ENCODE measurements around the gene NPRL2.

Gene NPRL2

GRCh38 chr3:50350527-50351322, at the start of gene NPRL2, which contains the start of gene CYB561D2:
TSS of gene NPRL2 (minus strand) at chr3:50350775. CDS start at chr3:50350652, 123 bp downstream.
TSS of gene CYB561D2 (plus strand) at chr3:50350862. CDS start at chr3:50351434, 572 bp downstream.
- peak; percentile 100 for DNase-seq (ENCODE audit: low read depth, low spot score)

- DNase-seq (ENCODE audit: low read depth, low spot score): no peak
Measured at GRCh38 chr3:50396502-50396901, 45.9 kb upstream of the NPRL2 start.

GRCh38 chr3:50395070-50395860, 44.7 kb upstream of the NPRL2 start:
- DNase-seq (ENCODE audit: low read depth, low spot score): no peak

DNA sequence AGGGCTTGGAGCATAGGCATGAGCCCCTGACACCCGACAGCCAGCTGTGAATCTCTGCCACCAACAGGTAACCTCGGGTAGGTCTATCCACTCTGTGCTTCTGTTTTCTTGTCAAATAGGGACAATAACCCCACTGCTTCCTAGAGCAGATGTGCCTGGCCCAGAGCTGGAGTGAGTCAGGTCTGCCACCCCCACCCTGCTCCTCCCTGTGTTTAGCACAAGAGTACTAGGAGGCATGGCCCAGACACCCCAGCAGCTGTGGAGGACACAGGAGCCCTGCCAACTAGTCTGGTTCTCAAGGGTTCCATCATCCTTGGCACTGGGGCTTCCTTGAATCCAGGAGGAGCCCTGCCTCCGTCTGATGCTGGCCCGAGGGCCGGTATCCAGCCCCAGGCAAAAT, 42.5 kb upstream of the NPRL2 start:
- DNase-seq (ENCODE audit: low read depth, low spot score): no peak

- DNase-seq (ENCODE audit: low read depth, low spot score): no peak
Measured at GRCh38 chr3:50392101-50392715, 41.6 kb upstream of the NPRL2 start.

GRCh38 chr3:50390508-50391224, 40.1 kb upstream of the NPRL2 start:
- no peak for DNase-seq (ENCODE audit: low read depth, low spot score)

DNA sequence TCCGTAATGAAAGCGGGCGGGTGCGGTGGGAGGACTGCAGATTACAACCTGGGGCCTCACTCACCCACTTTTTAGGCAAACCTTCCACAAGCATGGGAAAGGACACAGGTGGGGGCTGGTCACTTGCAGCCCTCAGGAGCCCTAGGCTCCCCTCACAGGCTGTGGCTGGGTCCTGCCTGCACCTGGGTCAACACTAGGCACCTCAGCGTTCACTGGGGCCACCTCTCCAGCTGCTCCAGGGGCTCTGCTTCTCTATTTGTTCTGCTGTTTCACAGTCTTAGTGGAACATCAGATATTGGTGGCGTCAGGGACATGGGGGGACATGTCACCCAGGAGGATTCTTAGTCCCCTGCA, 38.8 kb upstream of the NPRL2 start:
- no peak for DNase-seq (ENCODE audit: low read depth, low spot score)

DNA sequence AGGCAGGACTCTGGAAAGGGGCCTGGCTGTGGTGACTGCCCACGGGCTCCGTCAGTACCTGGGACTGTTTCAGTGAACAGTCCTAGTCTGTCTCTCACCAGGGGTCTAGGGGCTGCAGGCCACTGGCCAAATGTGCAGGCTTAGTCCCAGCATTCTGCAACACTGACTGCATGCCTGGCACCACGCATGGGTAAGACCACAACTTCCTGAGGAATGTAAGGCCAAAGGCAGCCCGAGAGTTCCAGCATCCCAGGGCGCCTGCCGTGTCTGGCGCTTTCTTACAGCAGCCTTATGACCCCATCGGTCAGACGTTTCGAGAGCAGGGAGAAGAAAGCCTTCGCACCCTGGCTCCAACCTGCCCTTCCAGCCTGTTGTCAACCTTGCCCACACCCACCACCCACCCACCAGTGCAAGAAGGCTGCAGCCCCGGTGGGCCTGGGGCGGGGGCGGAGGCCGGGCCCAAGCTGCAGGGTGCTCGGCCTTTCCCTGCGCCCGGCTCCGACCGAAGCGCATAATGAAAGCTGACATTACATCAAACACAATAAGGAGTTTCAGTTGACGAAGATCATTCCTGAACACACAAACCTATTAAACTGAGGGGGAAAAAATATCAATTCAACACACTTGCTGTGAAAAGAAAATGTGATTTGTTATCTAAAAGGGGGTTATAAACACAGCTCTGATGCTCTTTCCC, 38.3 kb upstream of the NPRL2 start:
- DNase-seq (ENCODE audit: low read depth, low spot score): no peak

DNA sequence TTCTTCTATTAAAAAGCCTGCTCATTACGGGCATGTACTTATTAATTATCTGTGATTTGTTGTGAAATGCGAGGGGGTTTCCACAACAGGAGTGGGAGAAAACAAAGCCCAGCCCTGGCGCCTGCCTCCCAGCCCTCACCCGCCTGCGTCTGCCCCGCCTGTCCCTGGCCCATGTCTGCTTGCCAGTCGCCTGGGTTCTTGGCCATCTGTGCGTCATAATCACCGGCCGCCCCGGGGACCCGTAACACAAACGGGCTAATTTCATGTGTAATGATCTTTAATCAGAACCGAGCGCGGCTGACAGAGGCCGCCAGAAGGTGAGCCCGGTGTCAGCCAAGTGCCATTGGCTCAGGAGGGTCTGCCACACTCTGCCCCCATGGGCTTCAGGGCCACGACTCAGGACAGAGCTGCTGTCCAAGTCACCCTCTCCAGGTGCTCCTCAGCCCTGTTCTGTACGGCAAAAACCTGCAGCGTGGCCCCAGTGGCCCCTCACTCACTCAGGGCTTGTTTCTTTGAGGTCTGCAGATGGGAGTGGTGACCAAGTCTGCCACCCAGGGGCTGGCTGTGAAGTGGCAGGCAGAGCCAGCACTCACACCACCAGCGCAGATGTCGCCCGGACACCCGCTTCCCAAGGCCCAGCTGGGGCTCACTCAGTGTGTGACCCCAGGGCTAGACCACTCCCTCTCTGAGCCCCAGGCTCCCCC, 37.6 kb upstream of the NPRL2 start:
- no peak for DNase-seq (ENCODE audit: low read depth, low spot score)

GRCh38 chr3:50385754-50386153, 35.2 kb upstream of the NPRL2 start:
- DNase-seq (ENCODE audit: low read depth, low spot score): no peak

GRCh38 chr3:50383750-50384149, 33.2 kb upstream of the NPRL2 start:
- DNase-seq (ENCODE audit: low read depth, low spot score): no peak

DNA sequence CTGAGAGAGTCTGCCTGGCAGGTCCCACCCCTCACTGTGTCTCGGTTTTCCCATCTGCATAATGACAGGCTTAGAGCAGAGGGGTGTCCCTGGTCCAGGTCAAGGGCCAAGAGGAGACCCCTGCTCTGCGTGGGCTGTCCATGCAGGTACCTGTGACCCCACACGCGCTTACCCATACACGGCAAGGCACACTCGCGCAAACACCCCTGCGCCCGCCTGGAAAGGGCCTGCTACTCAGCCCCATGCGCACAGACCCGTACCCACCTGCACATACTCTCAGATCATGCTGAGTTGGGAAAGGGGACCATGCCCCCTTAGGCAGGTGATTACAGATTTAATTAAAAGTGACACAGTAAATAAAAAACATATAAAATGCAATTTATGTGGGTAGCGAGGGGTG, 32.1 kb upstream of the NPRL2 start:
- no peak for DNase-seq (ENCODE audit: low read depth, low spot score)

DNA sequence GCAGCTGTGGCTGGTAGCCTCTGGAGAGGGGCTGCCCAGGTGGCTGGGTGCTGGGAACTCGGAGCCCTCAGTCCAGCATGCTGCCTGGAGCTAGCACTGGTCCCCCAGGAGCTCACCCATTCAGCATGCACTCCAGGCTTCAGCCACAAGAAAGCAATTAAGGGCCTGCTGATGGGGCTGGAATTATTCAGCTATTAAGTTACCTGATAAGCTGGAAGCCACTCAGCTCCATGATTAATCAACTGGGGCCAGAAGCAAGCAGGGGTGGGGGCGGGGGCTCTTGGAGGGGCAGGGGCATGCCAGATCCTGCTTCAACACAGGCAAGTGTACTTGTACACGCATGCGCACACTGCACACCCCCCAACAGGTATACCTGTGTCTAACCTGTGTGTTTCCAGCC, 30.8 kb upstream of the NPRL2 start:
- DNase-seq (ENCODE audit: low read depth, low spot score): no peak

DNA sequence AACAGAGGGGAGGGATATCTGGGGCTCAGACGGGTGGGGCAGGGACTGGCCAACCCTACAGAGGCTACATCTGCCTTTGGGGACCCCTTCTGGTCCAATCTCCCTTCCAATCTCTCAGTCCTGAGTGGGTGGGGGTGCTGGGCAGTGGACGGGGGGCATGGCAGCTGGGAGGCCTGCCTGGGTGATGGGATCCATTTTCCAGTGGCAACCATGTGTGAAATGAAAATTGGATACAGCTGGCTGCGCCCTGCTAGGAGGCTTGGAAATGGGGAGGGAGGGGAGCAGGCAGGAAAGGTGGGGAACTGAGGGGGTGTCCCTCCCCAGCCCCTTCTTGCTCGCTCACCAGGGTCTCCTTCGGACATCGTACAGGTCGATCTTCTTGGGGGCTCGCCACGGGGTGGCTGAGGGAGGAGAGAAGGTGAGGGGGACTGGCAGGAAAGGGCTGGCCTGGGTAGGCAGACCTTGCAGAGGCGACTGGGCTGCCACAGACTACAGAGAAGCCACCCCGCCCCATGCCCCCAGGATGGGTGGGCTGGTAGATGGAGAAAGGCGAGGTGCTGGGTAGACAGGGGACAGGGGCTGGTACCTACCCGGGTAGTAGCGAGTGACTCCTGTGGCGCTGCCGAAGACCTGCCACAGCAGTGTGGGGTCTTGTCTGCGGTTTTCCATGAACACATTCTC, 30.0 kb upstream of the NPRL2 start:
- DNase-seq (ENCODE audit: low read depth, low spot score): no peak

DNA sequence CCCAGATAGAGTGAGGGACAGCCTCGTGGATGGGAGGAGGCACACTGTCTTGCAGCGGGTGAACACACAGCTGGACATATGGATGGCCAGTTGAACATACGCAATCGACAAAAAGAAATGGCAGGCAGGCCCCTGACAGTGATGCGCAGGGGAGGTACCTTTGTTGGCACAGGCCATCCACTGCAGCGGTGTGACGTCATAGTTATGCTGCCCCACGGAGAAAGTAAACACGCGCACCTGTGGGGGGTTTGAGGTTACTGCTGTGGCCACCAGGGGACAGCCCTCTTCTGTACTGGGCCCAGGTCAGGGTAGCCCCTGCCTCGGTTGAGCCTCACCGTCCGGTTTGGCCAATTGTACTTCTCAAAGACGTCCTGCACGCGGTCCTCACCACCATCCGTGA, 28.2 kb upstream of the NPRL2 start:
- DNase-seq (ENCODE audit: low read depth, low spot score): no peak

DNA sequence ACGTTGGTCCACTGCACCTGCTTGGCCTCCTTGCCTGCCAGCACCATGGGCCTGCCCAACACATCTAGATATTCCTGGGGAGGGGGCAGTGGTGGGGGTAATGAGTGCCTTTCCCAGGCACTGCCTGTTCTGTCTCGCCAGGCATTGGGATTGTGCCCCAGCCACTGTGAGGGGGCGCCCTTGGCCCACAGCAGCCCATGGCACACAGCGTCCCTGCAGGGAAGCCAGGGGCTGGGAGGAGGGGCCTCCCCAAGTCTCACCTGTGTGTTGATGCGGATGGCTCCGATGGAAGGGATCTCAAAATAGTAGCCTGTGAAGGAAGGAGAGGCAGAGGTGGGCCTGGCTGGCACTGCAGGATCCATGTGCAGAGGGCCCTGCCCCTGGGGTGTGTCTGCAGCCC, 27.4 kb upstream of the NPRL2 start:
- no peak for DNase-seq (ENCODE audit: low read depth, low spot score)

DNA sequence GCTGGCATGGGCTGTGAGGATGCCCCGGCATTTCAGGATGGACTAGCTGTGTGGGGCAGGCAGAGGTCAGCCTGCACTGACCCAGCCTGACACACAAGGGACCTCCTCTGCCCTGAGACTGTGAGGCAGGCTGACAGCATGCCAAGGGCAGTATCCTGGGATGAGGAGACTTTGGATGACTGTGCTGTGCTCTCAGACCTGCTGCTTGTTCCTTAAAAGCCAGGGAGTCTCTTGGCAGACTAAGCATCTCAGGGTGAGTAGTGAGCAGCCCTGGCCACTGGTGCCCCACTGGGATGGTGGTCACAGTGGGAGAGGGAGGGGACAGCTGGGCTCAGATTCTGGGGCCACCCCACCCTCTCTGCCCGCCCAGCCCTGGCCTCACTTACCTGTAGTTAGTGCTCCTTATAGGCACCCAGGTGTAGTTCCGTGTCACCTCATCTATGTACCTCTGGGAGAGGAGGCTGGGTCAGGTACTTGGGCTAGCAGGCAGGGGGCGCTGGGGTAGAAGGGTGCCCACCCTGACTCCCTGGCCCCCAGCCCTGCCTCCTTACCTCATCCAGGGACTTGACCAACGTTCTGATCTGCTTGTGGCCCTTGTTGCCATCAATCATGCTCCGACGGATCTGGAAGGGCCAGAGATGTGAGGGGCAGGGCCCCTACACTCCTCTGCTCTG, 24.8 kb upstream of the NPRL2 start:
- DNase-seq (ENCODE audit: low read depth, low spot score): no peak

- no peak for DNase-seq (ENCODE audit: low read depth, low spot score)
Measured at GRCh38 chr3:50374363-50375257, 24.0 kb upstream of the NPRL2 start.
